Measurements from ENCODE around the gene SLC39A9. TPM values are rescaled to one million over a fixed set of nuclear protein-coding genes. Genes with fewer than 3 reads are reported as not detected.

SLC39A9 gene
- total and polyA plus RNA-seq, 2 of the 13 experiments (the other 11 are each of a cell fraction or from before 2014, with no cell fraction given): 46.6 to 69.5 TPM

GRCh38 chr14:69398053-69398817 is at the start of gene SLC39A9, which contains the start of gene ERH (continued):
- peak; percentile 94 for TF ChIP-seq ATF1 (CRISPR knock-in tag; IDR thresholded peaks at IDR 0.05)
- peak; percentile 85 to 95 for TF ChIP-seq POLR2A (IDR thresholded peaks at IDR 0.05; ENCODE audit: insufficient read depth in 1 of 2, low read depth in 2 of 2, low read length in 2 of 2)
- TF ChIP-seq CBFB (CRISPR knock-in tag; IDR thresholded peaks at IDR 0.05): 0 out of 2 replicates have a peak, but pooled peaks have one; percentile 24
- TF ChIP-seq MZF1 (CRISPR knock-in tag; IDR thresholded peaks at IDR 0.05; ENCODE audit: borderline replicate concordance): no peak
- TF ChIP-seq JARID2 (CRISPR knock-in tag; IDR thresholded peaks at IDR 0.05; ENCODE audit: insufficient replicate concordance): no peak
- peak; percentile 80; the same call in 1 of the 2 replicates for TF ChIP-seq NAIF1 (CRISPR knock-in tag; IDR thresholded peaks at IDR 0.05; ENCODE audit: borderline replicate concordance)
- TF ChIP-seq MYC (CRISPR knock-in tag; IDR thresholded peaks at IDR 0.05; ENCODE audit: borderline replicate concordance): peak; percentile 73
- peak; percentile 77 for TF ChIP-seq RARA (CRISPR knock-in tag; IDR thresholded peaks at IDR 0.05)
- TF ChIP-seq ZNF263 (CRISPR knock-in tag; IDR thresholded peaks at IDR 0.05): no peak
- TF ChIP-seq ZSCAN12 (CRISPR knock-in tag; IDR thresholded peaks at IDR 0.05): no peak
- TF ChIP-seq ZBTB37 (CRISPR knock-in tag; IDR thresholded peaks at IDR 0.05): 0 out of 2 replicates have a peak, but pooled peaks have one; percentile 15
- TF ChIP-seq ZNF546 (CRISPR knock-in tag; conservative IDR thresholded peaks at IDR 0.05): no peak
- no peak for TF ChIP-seq ZNF207 (IDR thresholded peaks at IDR 0.05; ENCODE audit: borderline replicate concordance)
- 0 out of 2 replicates have a peak, but pooled peaks have one; percentile 23 for TF ChIP-seq GATA4 (IDR thresholded peaks at IDR 0.05; ENCODE audit: borderline replicate concordance, low read depth)
- TF ChIP-seq MYPOP (CRISPR knock-in tag; IDR thresholded peaks at IDR 0.05): peak; percentile 79; the same call in 1 of the 2 replicates
- no peak for TF ChIP-seq MED13 (CRISPR knock-in tag; IDR thresholded peaks at IDR 0.05)
- TF ChIP-seq PTBP1 (IDR thresholded peaks at IDR 0.05; ENCODE audit: low read depth, low read length, poor library complexity, severe bottlenecking): no peak
- TF ChIP-seq ZNF790 (CRISPR knock-in tag; IDR thresholded peaks at IDR 0.05; ENCODE audit: borderline replicate concordance): 0 out of 2 replicates have a peak, but pooled peaks have one; percentile 45
- 0 out of 2 replicates have a peak, but pooled peaks have one; percentile 25 for TF ChIP-seq GMEB2 (CRISPR knock-in tag; IDR thresholded peaks at IDR 0.05; ENCODE audit: low read depth)
- TF ChIP-seq MIXL1 (CRISPR knock-in tag; IDR thresholded peaks at IDR 0.05): 0 out of 2 replicates have a peak, but pooled peaks have one; percentile 14
- no peak for TF ChIP-seq TCF7L2 (IDR thresholded peaks at IDR 0.05; ENCODE audit: low read depth, low read length)
- 0 out of 2 replicates have a peak, but pooled peaks have one; percentile 27 for TF ChIP-seq ZSCAN29 (CRISPR knock-in tag; conservative IDR thresholded peaks at IDR 0.05)
- peak; percentile 19 for TF ChIP-seq FOXA3 (CRISPR knock-in tag; IDR thresholded peaks at IDR 0.05)
- TF ChIP-seq ZSCAN22 (CRISPR knock-in tag; IDR thresholded peaks at IDR 0.05): no peak
- peak; percentile 62 for TF ChIP-seq MAX (IDR thresholded peaks at IDR 0.05)
- TF ChIP-seq TEAD3 (CRISPR knock-in tag; optimal IDR thresholded peaks at IDR 0.05; ENCODE audit: borderline replicate concordance): peak; percentile 37
- no peak for TF ChIP-seq ZNF615 (CRISPR knock-in tag; IDR thresholded peaks at IDR 0.05; ENCODE audit: borderline replicate concordance)
- 0 out of 2 replicates have a peak, but pooled peaks have one; percentile 14 for TF ChIP-seq JUND (CRISPR knock-in tag; IDR thresholded peaks at IDR 0.05)

All from HepG2 (cell line).